ENCODE data around the gene HS1BP3. TPM values are rescaled to one million over a fixed set of nuclear protein-coding genes. Genes with fewer than 3 reads are reported as not detected.

The HS1BP3 gene
- total RNA-seq, 1 donor from 2014 or later, result 14.4 TPM

DNA sequence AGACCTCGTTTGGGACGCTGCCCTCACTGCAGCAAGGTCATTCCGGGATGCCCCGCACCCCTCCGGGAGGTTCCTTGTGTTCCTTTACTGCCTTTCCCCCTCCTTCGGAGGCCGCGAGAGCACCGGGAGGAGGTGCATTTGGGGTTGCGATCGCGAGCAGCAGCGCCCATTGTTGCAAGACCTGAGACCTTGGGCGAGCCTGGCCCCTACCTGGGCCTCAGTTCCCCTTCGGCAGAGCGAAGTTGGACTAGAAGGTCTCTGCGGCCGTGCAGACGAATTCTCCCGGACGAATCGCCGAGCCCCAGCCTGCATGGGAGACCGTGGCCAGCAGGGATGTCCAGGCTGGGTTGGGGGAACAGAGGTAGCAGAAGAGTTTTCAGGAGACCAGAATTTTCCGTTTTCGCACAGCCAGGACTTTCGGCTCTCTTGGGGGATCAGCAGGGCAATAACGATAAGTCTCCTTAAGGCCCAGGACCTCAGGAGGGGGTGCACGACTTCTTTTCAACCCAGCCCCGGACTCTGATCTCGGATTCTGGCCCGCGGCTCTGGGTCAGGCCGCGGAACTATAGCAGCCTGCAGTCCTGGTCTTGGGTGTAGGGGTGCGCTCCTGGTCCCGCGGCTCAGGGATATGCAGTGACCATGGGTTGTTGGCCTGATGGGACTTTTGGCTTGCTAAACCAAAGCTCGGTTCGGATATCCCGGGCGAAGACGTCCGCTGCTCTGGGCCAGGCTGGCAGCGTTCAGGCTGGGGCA, 18.8 kb upstream of the HS1BP3 start:
- TF ChIP-seq, protein P1, sequence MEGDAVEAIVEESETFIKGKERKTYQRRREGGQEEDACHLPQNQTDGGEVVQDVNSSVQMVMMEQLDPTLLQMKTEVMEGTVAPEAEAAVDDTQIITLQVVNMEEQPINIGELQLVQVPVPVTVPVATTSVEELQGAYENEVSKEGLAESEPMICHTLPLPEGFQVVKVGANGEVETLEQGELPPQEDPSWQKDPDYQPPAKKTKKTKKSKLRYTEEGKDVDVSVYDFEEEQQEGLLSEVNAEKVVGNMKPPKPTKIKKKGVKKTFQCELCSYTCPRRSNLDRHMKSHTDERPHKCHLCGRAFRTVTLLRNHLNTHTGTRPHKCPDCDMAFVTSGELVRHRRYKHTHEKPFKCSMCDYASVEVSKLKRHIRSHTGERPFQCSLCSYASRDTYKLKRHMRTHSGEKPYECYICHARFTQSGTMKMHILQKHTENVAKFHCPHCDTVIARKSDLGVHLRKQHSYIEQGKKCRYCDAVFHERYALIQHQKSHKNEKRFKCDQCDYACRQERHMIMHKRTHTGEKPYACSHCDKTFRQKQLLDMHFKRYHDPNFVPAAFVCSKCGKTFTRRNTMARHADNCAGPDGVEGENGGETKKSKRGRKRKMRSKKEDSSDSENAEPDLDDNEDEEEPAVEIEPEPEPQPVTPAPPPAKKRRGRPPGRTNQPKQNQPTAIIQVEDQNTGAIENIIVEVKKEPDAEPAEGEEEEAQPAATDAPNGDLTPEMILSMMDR (conservative IDR thresholded peaks at IDR 0.05; ENCODE audit: low read depth, low read length), result no peak
- DNase-seq (ENCODE audit: low read depth), result no peak
- H3K4me3 ChIP-seq (ENCODE audit: low read depth, low read length), result no peak overlapping the region

DNA sequence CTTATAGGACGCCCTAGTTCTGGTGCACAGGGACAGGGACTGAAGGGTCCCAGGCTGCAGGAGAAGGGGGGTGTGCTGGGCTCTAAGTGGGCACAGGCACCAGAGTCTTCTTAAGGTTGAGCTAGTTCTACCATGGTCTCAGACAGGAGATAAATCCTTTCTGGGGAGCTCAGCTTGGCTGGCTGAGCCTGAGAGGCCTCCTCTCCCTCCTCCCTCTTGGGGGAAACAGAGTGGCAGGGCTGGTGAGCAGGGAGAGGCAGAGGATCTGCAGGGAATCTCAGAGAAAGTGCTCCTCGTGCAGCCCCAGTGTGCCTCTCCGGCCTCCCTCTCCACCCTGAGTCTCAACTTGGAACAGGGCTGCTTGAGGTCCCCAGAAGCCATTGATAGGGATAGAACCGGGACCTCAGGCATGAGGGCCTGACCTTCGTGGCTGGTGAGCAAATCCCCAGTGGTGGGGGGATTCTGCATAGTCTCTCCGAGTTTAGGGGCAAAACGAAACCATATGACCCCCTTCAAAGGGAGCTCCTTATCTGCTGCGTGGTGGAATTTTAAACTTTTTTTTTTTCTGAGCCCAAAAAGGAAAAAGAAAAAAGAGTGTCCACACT, 18.1 kb upstream of the HS1BP3 start:
- H3K4me3 ChIP-seq (ENCODE audit: low read depth, low read length), result no peak overlapping the region
- TF ChIP-seq, protein P1 (conservative IDR thresholded peaks at IDR 0.05; ENCODE audit: low read depth, low read length), result no peak
- no peak for DNase-seq (ENCODE audit: low read depth)

DNA sequence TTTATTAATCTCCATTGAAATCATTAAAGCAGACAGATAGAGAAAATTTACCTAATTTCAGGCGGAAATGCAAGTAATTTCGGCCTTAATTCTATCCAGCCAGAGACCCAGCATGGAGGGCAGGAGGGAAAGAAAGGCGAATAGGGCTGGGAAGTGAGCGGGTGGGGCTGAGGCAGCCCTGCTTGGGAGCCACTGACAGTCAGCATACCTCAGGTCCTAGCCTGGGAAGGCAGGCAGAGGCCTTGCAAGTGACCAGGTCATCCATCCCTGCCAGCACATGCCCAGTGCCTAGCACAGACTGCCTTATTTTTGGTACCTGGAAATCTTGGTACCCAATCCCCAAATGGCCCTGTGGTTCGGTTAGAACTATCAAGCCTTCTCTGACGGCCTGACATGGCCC, 17.6 kb upstream of the HS1BP3 start:
- no peak overlapping the region for H3K4me3 ChIP-seq (ENCODE audit: low read depth, low read length)
- TF ChIP-seq, protein P1 (conservative IDR thresholded peaks at IDR 0.05; ENCODE audit: low read depth, low read length), result no peak
- DNase-seq (ENCODE audit: low read depth), result no peak

DNA sequence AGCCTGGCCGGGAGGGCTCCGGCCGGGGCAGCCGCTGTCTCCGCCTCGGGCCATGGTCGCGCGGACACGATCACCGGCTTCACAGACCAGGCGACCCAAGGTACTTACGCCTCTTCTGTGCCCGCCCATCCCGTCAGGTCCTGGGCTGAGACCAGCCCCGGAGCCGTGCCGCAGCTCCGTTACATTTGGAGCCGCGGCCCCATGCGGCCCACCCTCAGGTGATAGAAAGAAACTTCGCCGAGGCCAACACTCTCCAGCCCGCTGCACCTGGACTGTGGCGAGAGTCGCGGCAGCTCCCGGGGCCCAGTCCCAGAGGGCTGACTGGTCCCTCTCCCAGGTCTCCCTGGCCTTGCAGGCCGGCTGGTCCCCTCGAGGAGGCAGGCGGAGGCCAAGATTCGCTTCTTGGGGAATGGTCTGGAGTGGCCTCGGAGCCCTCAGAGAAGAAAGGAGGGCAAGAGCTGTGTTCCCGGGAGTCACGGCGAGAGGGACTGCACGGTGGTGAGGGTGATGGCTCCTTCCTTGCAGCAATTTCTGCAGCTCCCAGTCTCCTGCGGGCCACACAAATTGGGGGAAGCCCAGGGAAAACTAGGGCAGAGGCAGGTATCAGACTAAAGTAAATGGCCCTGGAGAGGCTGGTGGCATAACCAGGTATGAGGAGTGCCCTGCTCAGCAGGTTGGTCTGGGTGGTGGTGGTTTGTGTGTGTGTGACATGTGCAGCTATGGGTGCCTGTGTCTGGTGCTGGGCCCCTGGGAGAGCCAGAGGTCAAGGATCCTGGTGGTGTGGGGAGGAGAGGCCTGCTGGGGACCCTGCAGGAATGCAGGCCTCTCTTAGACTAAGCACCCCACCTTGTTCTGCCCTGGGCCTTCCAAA, 16.9 kb upstream of the HS1BP3 start:
- H3K4me3 ChIP-seq (ENCODE audit: low read depth, low read length), result peak overlapping the region; percentile 41
- TF ChIP-seq, protein P1 (conservative IDR thresholded peaks at IDR 0.05; ENCODE audit: low read depth, low read length), result no peak
- no peak for DNase-seq (ENCODE audit: low read depth)

DNA sequence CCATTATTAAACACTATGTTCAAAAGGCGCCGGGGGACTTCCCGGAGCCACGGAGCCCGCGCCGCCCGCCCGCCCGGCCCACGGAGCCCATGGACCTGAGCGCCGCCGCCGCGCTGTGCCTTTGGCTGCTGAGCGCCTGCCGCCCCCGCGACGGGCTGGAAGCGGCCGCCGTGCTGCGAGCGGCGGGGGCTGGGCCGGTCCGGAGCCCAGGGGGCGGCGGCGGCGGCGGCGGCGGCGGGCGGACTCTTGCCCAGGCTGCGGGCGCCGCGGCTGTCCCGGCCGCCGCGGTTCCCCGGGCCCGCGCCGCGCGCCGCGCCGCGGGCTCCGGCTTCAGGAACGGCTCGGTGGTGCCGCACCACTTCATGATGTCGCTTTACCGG, 16.2 kb upstream of the HS1BP3 start:
- H3K4me3 ChIP-seq (ENCODE audit: low read depth, low read length), result peak overlapping the region; percentile 44
- no peak for DNase-seq (ENCODE audit: low read depth)
- TF ChIP-seq, protein P1 (conservative IDR thresholded peaks at IDR 0.05; ENCODE audit: low read depth, low read length), result no peak

DNA sequence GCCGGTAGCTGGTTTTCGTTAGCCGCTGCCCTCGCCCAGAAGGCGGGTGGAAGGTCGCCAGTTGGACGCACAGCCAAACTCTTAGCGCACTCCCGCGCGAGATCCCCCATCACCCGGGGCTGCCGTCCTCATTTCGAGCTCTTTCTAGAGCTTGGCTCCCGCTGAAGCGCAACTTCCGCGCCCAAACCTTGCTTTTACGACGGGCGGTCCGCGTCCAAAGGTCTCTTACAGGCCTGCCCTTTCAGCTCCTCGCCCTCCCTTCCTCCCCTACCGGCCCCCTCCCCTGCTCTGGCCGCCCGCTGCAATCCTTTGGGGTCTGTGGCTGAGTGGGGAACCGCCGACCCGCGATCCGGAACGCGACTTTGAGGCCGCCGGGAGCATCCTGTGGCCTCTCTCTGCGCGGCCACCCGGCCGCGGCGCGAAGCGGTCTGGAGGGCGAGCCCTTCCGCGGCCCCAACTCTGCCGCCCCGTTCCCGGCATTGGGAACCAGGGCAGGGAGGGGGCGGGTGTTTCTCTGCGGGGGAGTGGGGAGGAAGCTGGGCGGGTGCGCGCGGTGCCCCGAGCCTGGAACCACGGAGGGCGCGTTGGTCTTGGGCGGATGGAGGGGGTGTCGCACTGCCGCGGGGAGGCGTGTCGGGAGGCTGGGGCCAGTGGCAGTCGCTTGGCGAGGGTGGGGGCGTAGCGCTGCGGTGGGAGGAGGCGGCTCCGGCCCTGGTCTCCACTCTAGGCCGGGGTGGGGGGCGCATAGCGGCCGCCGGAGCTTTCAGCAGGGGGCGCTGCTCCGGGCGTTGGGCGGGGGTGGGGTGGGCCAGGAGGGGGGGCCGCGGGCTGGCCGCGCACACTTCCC, 15.6 kb upstream of the HS1BP3 start, which contains the start of gene GDF7:
GDF7 (plus strand) TSS at position 841 of the 847 bp plus-strand sequence. CDS start 96 bp downstream, outside the sequence.
- peak within 1 kb of the TSS; percentile 44 for H3K4me3 ChIP-seq (ENCODE audit: low read depth, low read length)
- no peak for DNase-seq (ENCODE audit: low read depth)
- TF ChIP-seq, protein P1 (conservative IDR thresholded peaks at IDR 0.05; ENCODE audit: low read depth, low read length), result peak; percentile 17
